Measurements from ENCODE around the gene PXT1. TPM values are rescaled to one million over a fixed set of nuclear protein-coding genes. Genes with fewer than 3 reads are reported as not detected.

PXT1 gene
- total RNA-seq, 3 donors from 2014 or later, result not detected

DNA sequence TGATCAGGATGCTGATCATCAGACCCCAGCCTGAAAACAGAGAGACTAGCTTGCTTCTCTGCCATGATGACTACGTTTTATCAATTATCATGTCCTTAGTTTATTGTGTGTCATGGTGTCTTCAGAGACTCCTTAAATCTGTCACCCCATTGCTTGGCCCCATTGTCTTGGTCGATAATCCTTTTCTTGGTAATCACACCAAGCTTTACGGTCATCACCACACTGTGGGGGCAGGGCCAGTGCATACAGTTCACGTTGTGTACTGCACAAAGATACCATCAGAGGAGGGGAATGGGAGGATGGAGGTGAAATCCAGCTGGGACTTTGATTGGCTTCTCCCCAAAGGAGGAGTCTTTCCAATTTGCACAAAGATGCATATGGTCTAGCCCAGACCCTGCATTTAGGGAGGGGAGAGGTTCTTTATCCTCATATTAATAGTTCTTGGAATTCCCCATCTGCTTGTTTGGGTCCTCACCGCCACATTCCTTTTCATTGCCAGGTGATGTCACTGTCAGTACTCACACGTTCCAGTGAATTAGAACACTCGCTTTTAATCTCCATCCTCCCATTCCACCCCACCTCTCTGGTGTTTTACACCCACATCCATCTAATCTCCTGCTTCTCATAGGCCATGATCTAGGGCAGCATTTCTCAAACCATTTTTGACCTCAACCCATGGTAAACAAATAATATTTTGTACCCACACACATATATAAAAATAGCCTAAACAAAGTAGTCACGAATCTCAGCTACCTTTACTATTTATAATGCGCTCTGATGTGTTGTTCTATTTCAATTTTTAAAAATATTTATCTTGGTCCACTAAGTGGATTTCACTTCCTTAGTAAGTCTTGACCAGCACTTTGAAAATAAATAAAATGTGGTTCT lies 60.9 kb downstream of the PXT1 start:
- Histone ChIP-seq H3K9me3 (no peaks in the 10 kb centered on the region), H3K36me3 (ENCODE audit: low read depth) (no peaks in the 10 kb centered on the region), H3K4me1 (ENCODE audit: low read depth) (no peaks in the 10 kb centered on the region), H3K4me3 (no peak overlapping the region)
- no peak for ATAC-seq
- TF ChIP-seq, protein P1, sequence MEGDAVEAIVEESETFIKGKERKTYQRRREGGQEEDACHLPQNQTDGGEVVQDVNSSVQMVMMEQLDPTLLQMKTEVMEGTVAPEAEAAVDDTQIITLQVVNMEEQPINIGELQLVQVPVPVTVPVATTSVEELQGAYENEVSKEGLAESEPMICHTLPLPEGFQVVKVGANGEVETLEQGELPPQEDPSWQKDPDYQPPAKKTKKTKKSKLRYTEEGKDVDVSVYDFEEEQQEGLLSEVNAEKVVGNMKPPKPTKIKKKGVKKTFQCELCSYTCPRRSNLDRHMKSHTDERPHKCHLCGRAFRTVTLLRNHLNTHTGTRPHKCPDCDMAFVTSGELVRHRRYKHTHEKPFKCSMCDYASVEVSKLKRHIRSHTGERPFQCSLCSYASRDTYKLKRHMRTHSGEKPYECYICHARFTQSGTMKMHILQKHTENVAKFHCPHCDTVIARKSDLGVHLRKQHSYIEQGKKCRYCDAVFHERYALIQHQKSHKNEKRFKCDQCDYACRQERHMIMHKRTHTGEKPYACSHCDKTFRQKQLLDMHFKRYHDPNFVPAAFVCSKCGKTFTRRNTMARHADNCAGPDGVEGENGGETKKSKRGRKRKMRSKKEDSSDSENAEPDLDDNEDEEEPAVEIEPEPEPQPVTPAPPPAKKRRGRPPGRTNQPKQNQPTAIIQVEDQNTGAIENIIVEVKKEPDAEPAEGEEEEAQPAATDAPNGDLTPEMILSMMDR (IDR thresholded peaks at IDR 0.05), result no peak
- intact Hi-C loops (cut with DNase I, micrococcal nuclease), result no loop called here
- no peak for DNase-seq

DNA sequence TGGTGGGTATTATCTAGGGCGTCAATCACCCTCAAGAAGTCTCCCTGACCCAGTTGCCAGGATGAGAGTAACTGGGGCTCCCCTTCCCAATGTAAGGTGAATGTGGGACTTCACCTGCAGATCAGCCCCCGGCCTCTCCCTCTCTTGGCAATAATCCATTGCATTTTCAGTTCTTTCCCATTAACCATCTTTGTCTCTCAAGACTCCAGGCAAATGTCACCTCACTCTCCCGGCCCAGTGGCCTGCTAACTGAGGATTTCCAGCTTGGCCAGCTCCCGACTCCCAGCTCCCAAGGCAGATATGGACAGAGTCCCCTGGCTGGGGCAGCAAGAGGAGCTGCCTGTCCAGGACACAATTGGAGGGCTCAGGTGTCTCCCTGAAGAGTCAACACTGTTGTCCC lies 62.5 kb downstream of the PXT1 start:
- intact Hi-C loops (cut with DNase I, micrococcal nuclease), result no loop called here
- no peak for ATAC-seq

GRCh38 chr6:36378936-36379335 lies 63.7 kb downstream of the PXT1 start:
- intact Hi-C loops (cut with DNase I, micrococcal nuclease), result no loop called here
- TF ChIP-seq, protein P1 (IDR thresholded peaks at IDR 0.05), result no peak
- Histone ChIP-seq H3K4me1 (ENCODE audit: low read depth) (no peaks in the 10 kb centered on the region), H3K36me3 (ENCODE audit: low read depth) (no peaks in the 10 kb centered on the region), H3K9me3 (no peaks in the 10 kb centered on the region), H3K4me3 (no peak overlapping the region)
- DNase-seq, result no peak
- ATAC-seq, result no peak

More for the DNA sequence above, 62.5 kb downstream of the PXT1 start:
- H3K9me3 ChIP-seq, result no peaks in the 10 kb centered on the region
- no peaks in the 10 kb centered on the region for H3K4me1 ChIP-seq (ENCODE audit: low read depth)
- no peaks in the 10 kb centered on the region for H3K36me3 ChIP-seq (ENCODE audit: low read depth)
- no peak for DNase-seq
- TF ChIP-seq, protein P1 (IDR thresholded peaks at IDR 0.05), result no peak
- no peak overlapping the region for H3K4me3 ChIP-seq

- no peak for DNase-seq
- TF ChIP-seq, protein P1 (IDR thresholded peaks at IDR 0.05), result no peak
- Histone ChIP-seq H3K4me3 (no peak overlapping the region), H3K36me3 (ENCODE audit: low read depth) (no peaks in the 10 kb centered on the region), H3K4me1 (ENCODE audit: low read depth) (no peaks in the 10 kb centered on the region), H3K9me3 (no peaks in the 10 kb centered on the region)
- intact Hi-C loops (cut with DNase I, micrococcal nuclease), result no loop called here
- no peak for ATAC-seq
Observed at GRCh38 chr6:36378243-36378920, 64.3 kb downstream of the PXT1 start.

DNA sequence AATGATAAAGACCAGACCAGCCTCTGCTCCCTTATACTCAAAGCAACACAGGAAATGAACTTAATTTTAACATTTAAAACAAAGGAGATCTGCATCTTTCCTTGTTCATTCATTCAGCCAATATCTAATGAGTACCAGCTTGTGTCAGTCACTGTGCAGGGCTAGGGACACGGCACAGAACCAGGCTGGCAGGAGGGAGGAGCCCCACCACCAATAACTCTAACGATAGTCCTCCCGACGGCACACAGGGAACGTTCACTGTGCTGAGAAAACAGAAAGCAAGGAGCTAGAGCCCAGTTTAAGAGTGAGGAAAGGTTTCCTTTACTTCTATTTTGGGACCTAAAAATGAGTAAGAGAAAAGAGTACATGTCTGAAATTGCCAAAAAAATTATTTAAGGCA lies 65.1 kb downstream of the PXT1 start:
- intact Hi-C loops (cut with DNase I, micrococcal nuclease), result no loop called here

More for the DNA sequence above, 65.1 kb downstream of the PXT1 start:
- Histone ChIP-seq H3K4me1 (ENCODE audit: low read depth) (no peaks in the 10 kb centered on the region), H3K36me3 (ENCODE audit: low read depth) (no peaks in the 10 kb centered on the region), H3K4me3 (no peak overlapping the region), H3K9me3 (no peaks in the 10 kb centered on the region)
- TF ChIP-seq, protein P1 (IDR thresholded peaks at IDR 0.05), result no peak
- DNase-seq, result no peak
- no peak for ATAC-seq
